GM21786 (cell line): ENCODE results near the gene IFNGR2.
"Not testable (repeated sequence)": the region's sequence is repeated elsewhere in the genome, so short reads cannot be mapped to it uniquely, and the experiment has no call there.

Source experiments
- ATAC-seq: cut with Tn5 transposase; IDR thresholded peaks from one replicate; pipeline ENCODE4 v1.9.1; 2021; ENCODE audit not compliant: unreplicated experiment

IFNGR2 gene

DNA sequence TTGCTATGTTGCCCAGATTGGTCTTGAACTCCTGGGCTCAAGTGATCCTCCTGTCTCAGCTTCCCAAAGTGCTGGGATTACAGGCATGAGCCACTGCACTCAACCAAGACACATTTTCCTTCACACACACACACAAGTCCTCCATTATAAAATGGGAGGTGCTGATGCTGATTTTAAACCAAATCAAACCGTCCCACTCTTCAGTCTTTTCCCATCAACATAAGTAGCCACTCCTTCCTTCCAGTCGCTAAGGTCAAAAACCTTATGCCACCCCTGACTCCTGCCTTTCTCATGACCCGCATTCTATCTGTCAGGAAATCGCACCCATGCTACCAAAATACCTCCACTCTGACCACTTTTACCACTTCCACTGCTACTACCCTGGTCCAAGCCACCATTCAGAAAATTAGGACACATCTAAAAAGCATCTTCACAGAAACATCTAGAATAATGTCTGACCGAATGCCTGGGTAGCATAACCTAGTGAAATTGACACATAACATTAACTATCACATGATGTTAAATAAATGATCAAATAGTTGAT, 28.0 kb upstream of the IFNGR2 start:
- no peak for ATAC-seq

DNA sequence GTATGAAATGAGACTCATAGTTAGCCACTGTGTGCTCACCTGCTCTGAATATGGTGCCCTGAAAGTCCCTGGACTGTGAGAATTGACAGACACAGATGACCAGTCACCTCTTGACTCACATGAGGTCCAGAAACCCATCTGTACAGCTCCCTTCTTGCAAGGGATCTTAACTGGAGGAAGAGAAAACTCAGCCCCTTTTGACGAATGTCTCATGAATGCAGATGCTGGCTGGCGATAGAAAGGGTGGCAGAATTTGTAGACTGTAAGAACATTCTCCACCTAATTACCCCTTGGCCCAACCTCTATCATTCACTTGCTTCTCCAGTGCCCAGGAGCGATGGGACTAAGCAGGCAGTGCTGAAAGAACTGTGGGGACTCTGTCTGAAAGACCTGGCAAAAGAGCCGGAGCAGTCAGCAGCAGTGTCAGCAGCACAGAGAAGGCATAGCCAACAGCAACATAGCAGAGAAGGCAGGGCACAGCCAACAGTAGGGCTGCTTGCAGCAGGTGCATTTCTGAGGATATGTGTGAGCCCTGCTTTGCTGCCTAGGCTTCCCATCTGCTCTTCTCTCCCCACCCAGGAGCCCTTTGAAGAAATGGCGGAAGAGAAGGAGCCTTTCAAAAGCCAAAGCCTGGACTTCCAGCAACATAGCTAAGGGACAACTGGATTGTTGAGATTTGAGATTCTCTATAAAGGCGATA, 25.8 kb upstream of the IFNGR2 start:
- ATAC-seq = no peak

DNA sequence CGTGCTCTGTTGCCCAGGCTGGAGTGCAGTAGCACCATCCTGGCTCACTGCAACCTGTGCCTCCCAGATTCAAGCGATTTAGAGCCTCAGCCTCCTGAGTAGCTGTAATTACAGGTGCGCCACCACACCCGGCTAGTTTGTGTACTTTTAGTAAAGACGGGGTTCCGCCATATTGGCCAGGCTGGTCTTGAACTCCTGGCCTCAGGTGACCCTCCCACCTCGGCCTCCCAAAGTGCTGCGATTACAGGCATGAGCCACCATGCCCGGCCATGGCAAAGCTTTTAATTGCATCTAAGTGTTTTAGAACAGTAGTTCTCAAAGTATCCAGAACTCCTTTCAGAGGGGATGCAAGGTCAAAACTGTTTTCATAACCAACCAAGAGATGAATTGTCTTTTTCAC, 25.1 kb upstream of the IFNGR2 start:
- ATAC-seq = no peak

DNA sequence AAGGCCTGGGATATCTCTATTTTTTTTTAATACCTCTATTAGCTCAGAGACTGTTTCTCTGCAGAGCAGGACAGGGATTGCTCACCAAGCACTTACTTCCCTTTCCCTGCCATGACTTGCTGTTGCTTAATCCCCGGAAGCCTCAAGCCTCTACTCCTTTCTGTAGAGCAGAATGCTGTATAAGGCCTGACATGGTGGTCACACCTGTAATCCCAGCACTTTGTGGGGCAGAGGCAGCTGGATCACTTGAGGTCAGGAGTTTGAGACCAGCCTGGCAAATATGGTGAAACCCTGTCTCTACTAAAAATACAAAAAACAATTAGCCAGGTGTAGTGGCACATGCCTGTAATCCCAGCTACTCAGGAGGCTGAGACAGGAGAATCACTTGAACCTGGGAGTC, 23.3 kb upstream of the IFNGR2 start:
- not testable (repeated sequence) for ATAC-seq

DNA sequence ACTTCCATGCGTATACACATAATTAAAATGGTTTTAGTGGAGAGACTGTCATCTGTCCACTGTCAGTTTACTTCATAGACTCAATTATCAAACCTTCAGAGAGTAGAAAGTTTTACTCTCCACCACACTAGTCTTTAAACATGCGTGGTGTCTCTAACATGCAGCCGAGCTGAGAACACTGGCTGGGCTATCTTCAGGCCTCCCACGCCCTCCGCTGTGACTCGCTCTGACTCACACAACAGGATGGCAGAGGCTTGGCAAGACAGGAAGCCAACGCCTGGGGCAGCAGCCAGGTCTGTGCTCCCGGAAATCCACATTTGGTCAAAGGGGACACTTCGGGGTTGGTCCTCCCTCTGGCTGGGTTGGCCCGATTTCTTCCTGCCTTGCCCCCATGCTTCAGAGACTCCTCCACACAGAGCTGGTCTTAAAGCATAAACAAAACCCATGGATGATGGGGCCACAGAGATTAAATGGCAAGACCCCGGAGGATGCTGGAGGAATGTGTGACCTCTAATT, 22.7 kb upstream of the IFNGR2 start:
- peak; percentile 64 for ATAC-seq

DNA sequence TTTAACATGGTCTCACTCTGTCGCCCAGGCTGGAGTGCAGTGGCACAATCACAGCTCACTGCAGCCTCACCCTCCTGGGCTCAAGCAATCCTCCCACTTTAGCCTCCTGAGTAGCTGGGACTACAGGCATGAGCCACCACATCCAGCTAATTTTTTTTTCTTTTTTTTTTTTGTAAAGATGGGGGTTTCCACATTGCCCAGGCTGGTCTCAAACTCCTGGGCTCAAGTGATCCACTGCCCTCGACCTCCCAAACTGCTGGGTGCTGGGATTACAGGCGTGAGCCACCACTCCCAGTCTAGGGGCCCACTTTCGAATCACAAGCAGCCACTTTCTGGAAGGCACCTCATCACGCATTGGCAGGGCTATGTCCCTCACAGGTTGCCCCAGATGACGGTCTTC, 21.8 kb upstream of the IFNGR2 start:
- not testable (repeated sequence) for ATAC-seq

DNA sequence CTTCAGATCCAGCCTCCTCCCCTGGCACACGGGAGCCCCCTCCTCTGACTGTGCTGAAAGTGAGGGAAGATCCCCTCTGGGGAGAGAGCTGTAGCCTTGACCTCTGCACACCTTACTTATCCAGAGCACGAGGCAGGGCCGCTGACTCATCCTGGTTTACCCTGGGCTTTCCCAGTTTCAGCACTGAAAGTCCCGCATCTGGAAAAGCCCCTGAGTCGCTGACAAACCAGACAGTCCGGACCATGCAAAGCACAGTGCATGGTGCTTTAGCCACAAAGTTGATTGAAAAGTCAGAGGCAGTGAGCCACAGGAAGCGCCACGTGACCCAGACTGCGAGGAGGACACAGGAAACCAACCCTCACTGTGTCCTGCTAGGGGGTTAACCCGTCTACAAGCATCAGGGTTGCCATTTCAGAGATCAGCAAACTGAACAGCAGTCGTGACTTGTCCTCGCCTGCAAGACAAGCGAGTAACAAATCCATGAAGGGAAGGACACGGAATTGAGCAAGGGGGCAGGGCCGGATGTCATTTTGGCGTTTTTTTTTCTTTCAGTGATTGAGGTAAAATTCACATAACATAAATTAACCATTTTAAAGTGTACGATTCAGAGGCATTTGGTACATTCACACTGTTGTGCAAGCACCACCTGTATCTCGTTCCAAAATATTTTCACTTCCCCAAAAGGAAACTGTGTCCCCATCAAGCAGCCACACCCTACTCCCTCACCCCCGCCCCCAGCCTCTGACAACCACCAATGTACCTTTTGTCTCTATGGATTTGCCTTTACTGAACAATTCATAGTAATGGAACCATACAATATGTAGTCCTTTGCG, 19.9 kb upstream of the IFNGR2 start:
- ATAC-seq = peak; percentile 74

DNA sequence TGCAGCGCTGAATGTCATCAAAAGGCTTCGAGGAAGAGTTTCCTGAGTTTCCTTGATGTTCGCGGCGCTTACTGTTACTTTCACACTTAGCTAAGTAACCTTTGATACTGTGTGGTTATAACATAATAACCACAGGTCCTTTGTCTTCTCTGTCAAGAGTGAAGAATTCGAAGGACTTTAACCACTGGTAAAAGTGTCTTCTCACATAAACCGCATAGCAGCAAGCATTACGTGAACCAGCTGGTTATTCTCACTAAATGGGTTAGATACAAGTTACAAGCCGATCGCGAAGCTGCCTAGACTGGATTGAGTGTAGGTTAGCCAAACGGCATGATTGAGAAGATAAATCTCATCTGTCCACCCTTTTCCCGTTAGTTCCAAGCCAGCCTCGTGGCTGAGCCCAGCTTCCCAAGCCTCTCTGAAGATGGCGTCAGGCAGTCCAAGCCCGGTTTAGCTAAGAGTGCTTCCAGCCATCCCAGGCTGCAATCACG, 18.3 kb upstream of the IFNGR2 start:
- no peak for ATAC-seq

DNA sequence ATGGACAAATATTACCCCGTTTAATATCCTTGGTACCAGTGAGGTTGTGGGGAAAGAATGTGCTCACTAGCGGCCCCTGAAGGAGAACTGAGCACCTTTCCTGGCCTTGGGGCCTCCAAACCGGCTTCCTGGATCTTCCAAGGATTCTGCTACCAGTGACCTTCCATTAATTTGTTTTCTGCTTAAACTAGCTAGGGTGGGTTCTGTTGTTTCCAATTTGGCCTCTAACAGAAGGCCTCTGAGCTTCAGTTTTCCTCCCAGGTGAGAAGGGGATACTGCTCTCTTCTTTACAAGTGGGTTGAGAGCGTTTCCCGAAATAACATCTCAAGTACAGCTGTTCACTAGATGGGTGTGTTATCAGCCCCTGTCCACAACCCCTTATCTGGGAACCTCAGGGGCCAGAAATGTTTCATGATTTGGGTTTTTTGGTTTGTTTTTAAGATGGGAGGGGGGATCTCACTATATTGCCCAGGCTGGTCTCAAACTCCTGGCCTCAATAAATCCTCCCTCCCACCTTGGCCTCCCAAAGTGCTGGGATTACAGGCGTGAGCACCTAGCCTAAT, 16.9 kb upstream of the IFNGR2 start:
- ATAC-seq = no peak

DNA sequence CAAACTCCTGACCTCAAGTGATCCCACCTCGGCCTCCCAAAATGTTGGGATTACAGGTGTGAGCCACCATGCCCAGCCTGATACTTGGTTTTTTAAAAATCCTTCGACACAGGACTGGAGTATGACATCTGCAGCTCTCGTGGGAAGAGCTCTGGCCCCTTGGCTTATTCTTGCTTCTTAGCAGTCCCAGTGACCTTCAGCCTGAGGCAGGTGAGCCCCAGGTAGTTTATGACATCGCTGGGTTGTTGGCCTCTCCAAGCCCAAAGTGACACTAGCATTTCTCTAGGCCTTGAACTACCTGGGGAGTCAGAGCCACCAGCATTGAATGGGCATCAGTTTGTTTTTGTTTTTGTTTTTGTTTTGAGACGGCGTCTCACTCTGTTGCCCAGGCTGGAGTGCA, 15.9 kb upstream of the IFNGR2 start:
- ATAC-seq = no peak

DNA sequence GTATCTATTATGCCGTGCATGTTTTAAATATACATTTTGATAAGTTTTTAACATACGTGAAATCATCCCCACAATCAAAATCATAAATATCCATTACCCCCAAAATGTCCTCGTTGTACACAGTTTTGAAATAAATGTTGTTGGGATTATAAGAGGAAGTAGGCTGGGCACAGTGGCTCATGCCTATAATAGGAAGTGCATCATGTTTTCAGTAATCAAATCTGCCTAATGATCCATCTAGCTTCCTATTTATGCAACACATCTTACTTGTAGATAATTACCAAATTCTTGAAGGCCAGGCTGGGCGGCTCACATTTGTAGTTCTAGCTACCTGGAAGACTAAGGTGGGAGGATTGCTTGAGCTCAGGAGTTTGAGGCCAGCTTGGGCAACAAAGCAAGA, 15.0 kb upstream of the IFNGR2 start:
- ATAC-seq = no peak

DNA sequence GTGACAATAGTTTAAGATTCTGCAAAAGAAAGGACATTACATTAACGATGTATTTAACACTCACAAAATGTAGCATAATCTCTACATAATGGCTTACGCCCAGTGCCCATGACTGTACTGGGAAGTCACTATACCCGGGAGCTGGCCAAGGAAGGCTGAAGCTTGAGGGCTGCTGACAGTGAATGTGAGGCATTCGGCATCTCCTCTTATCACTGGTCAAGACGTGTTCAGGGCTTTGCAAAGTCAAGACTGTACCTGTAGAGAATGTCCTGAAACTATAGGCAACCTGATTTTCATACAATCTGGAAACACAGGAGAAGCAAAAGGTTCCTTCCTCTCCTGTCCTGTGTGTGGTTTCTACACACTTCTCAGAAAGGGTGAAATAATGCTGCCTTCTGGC, 12.7 kb upstream of the IFNGR2 start:
- no peak for ATAC-seq

DNA sequence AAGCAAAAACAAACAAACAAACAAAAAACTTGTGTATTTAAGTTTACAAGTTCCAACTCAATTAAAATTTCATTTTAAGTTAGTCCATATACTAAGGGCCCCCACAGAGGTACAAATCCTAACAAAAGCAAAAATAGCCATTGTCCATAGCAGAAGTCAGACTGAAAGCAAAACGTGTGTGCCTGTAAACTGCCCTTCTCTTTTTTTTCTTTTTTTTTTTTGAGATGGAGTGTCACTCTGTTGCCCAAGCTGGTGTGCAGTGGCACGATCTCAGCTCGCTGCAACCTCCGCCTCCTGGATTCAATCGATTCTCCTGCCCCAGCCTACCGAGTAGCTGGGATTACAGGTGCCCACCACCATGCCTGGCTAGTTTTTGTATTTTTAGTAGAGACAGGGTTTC, 11.6 kb upstream of the IFNGR2 start:
- ATAC-seq = no peak

DNA sequence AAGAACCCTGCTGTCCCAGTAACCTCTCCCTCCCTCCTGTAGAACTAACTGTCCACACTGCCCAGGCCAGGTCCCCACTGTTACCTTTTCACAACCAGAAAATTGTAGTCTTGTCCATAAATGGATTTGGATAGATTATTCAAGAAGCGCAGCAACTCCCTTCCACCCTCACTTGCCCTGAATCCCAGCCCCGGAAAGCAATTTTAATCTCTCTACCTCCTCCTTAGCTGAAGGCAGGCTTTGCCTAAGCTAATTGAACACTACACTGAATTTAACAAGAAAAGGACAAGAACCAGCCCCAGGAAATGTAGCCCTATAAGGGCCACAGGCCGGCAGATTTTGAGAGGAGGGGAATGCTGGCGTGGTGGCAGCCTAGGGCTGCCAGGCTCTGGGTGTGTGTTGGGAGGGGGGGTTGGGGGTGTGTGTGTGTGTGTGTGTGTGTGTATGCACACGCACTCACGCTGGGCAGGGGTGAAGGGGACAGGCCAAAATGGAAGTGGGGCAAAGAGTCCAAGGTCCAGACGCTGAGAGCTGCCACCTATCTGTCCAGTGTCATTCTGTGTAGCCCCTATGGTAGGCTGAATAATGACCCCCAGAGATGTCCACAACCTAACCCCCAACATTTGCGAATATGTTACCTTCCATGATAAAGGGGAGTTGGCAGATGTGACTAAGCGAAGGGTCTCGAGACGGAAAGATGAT, 10.8 kb upstream of the IFNGR2 start:
- no peak for ATAC-seq

DNA sequence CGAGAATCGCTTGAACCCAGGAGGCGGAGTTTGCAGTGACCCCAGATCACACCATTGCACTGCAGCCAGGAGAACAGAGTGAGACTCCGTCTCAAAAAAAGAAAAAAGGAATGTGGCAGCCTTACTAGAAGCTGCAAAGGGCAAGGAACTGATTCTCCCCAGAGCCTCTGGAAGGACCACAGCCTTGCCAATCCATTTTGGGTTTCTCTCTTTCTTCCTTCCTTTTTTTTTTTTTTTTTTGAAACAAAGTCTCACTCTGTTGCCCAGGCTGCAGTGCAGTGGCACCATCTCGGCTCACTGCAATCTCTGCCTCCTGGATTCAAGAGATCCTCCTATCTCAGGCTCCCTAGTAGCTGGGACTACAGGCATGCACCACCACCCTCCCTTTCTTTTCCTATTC, 9.9 kb upstream of the IFNGR2 start:
- no peak for ATAC-seq

DNA sequence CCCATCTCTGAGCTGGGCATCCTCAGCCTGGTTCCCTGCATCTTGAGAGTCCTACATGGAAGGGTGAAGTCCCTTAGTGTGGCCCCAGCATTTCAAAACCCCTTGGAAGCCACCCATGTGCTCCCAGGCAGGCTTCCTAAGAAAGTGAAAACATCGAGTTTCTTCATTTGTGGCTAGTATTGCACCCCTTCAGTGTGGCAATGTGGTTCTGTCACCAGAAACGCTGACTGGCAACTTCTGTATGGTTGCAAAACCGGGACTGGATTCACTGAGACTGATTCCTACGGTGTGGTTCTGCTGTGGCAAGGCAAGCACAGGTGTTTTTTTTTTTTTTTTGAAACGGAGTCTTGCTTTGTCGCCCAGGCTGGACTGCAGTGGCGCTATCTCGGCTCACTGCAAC, 9.0 kb upstream of the IFNGR2 start:
- ATAC-seq = no peak

DNA sequence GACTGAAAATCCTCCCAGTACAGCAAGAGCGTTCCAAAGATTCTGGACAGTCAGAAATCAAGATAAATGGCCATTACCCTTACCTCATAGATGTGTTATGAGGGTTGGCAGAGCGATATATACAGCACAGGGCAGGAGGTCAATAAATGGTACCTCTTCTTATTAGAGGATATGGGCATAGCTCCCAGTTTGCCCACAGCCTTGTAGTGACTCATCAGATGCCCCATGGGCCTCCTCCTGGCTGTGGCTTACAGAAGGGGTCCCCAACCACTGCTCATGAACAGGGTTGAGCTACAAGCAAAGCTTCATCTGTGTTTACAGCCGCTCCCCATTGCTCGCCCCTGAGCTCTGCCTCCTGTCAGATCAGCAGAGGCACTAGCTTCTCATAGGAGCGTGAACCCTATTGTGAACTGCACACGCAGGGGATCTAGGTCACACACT, 7.3 kb upstream of the IFNGR2 start:
- no peak for ATAC-seq

DNA sequence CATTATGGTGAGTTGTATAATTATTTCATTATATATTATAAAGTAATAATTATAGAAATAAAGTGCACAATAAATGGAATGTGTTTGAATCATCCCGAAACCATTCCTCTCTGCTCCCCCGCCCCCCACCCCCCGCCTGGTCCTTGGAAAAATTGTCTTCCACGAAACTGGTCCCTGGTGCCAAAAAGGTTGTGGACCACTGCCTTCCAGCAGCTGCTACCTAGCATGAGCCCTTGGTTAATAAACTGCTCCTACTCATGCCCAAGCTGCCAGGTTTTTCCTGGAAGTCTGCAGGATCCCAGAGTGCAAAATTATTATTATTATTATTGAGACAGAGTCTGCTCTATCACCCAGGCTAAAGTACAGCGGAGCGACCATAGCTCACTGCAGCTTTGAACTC, 6.8 kb upstream of the IFNGR2 start:
- ATAC-seq = no peak

DNA sequence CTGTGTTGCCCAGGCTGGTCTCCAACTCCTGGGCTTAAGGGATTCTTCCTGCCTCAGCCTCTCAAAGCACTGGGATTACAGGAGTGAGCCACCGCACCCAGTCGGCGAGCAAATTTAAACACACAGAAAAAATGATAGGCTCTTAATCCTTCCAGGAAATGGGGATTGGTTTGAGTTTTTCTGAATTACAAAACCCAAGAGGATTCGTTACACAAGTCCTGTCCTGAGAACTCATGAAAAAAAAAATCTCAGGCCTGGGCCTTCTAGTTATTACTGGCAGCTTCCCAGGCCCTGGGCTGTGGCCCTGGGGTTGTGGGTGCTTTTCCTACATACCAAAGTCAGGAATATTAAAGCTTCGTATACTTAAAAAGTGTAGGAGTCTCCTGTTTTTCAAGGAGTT, 6.3 kb upstream of the IFNGR2 start:
- ATAC-seq = no peak

DNA sequence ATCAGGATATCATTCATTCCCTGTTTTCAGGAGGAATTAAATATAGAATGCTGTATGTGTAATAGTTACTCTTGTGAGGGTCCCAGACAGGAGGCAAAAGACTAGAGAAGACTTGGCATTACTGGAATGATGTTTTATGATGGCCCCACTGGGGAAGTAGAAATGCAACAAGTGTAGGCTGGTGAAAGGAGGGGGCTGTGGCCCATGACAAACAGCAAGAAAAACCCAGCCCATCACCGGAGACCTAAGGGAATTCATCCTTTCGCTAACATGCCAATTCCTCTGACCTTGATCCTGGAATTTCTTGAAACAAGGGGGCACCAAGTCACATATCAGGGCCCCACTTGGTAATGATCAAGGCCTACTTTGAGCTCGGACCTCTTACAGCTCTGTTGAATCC, 5.5 kb upstream of the IFNGR2 start:
- no peak for ATAC-seq

DNA sequence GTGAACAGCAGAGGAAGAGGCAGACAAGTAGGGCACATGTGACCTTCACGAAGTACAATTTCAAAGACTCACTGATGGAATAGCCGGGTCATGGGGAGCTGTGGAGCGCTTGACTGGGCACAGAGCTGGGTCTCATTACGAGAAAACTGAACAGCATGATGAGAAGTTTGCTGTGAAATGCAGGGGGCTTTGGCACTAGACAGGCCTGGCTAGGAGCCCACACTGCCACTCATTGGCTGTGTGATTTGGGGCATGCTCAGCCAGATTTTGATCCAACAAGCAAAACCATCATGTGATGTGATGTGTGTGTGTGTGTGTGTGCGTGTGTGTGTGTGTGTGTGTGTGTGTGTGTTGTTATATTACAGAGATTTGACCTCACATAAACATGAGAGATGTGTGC, 4.9 kb upstream of the IFNGR2 start:
- no peak for ATAC-seq
